CD4-positive, alpha-beta memory T cell (primary cell): ENCODE measurements around the gene SORCS2. TPM values are rescaled to one million over a fixed set of nuclear protein-coding genes. Genes with fewer than 3 reads are reported as not detected.

Experiments used
- CTCF ChIA-PET: fragments of 350-600 bp; sonication (Branson Sonifier 250); formaldehyde crosslinking; loops from one replicate; lab custom pipeline; 2021; ENCODE audit warnings: inconsistent platforms; ENCODE audit not compliant: partially characterized antibody; lab: Charles Lee
- POLR2A ChIA-PET: fragments of 350-600 bp; sonication (Branson Sonifier 250); formaldehyde crosslinking; loops from one replicate; lab custom pipeline; 2021; ENCODE audit not compliant: partially characterized antibody; lab: Charles Lee
- DNase-seq, 5 donors: peaks; one replicate each; pipeline versions ENCODE4 v3.0.0 to v3.0.0-alpha.2; 2020 to 2022; ENCODE audit warnings: mixed read lengths in 1 of 5
- H3K27ac ChIP-seq: one replicate; pipeline ENCODE4 v1.7.0; 2013; ENCODE audit warnings: low read depth, low read length
- H3K27me3 ChIP-seq: 2 replicates; pipeline ENCODE4 v1.7.0; 2013; ENCODE audit warnings: mild to moderate bottlenecking, low read length, moderate library complexity; ENCODE audit not compliant: insufficient read depth
- H3K36me3 ChIP-seq: 2 replicates; pipeline ENCODE4 v1.7.0; 2013; ENCODE audit warnings: mild to moderate bottlenecking, low read length, moderate library complexity; ENCODE audit not compliant: insufficient read depth
- H3K4me1 ChIP-seq: 2 replicates; pipeline ENCODE4 v1.7.0; 2013; ENCODE audit warnings: mild to moderate bottlenecking, low read length, moderate library complexity; ENCODE audit not compliant: insufficient read depth
- H3K4me3 ChIP-seq, 2 donors: one replicate each; pipeline ENCODE4 v1.7.0; 2013; ENCODE audit warnings: low read length in 2 of 2, mild to moderate bottlenecking in 1 of 2
- H3K9me3 ChIP-seq, 2 donors: one replicate each; pipeline ENCODE4 v1.7.0; 2013; ENCODE audit warnings: low read length in 2 of 2, control low read depth in 1 of 2; ENCODE audit not compliant: control insufficient read depth in 1 of 2
- H3K27ac Mint-ChIP-seq, 7 donors: one replicate each; pipeline ENCODE4 v1.8.0; 2020 to 2021; ENCODE audit warnings: mixed read lengths in 7 of 7, mild to moderate bottlenecking in 6 of 7, inconsistent platforms in 3 of 7, moderate library complexity in 3 of 7
- H3K27me3 Mint-ChIP-seq, 2 donors: one replicate each; pipeline ENCODE4 v1.8.0; 2020 to 2021; ENCODE audit warnings: mixed read lengths in 2 of 2
- H3K36me3 Mint-ChIP-seq, 2 donors: one replicate each; pipeline ENCODE4 v1.8.0; 2020 to 2021; ENCODE audit warnings: mixed read lengths in 2 of 2, inconsistent platforms in 1 of 2, mild to moderate bottlenecking in 1 of 2
- H3K4me1 Mint-ChIP-seq, 4 donors: one replicate each; pipeline ENCODE4 v1.8.0; 2020 to 2021; ENCODE audit warnings: mixed read lengths in 4 of 4, mild to moderate bottlenecking in 1 of 4
- H3K4me3 Mint-ChIP-seq, 8 donors: one replicate each; pipeline ENCODE4 v1.8.0; 2020 to 2021; ENCODE audit warnings: mixed read lengths in 8 of 8, mild to moderate bottlenecking in 7 of 8, moderate library complexity in 6 of 8, inconsistent platforms in 3 of 8
- H3K9me3 Mint-ChIP-seq, 8 donors: one replicate each; pipeline ENCODE4 v1.8.0; 2020 to 2021; ENCODE audit warnings: mixed read lengths in 8 of 8, mild to moderate bottlenecking in 5 of 8, inconsistent platforms in 3 of 8, moderate library complexity in 1 of 8
- intact Hi-C: fragments of 100-400 bp; cut with micrococcal nuclease; formaldehyde crosslinking; loops from one replicate; pipeline ENCODE4 v1.15.1; 2023
- polyA plus RNA-seq, 2 donors: library from polyadenylated mRNA; unstranded; fragments of 300-500 nt; fragmentation: Illumina TruSeq; gene quantifications; one replicate each; pipeline ENCODE4 v1.2.3, GENCODE V29; 2021
- total RNA-seq, 2 experiments: library from RNA; stranded (reverse); gene quantifications; one replicate each; pipeline ENCODE4 v1.2.3, GENCODE V29; 2021

The SORCS2 gene
- total and polyA plus RNA-seq, 4 experiments from 2014 or later = not detected

DNA sequence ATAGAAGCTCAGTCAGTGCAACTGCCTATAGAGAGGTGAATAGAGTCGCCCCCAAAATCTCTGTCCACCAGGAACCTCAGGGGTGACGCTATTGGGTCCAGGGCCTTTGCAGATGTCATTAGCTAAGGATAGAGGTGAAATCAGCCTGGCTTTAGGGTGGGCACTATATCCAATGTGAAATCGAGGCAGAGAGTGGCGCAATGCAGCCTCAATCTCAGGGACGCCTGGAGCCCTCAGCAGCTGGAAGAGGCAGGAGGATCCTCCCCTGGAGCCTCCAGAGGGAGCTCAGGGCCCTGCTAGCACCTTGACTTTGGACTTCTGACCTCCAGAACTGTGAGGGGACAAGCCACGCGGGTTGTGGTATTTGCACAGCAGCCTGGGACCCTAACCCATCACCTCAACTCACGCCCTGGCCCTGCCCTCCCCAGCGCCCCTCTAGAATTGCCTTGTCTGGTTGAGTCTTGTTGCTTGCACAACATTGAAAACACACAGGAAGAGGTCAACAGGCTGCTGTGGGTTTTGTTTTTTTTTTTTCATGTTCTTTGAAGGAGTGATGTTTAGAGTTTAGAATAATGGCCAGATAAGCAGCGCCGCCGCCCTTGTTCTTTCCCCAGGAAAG is 331.8 kb downstream of the SORCS2 start:
- H3K27ac ChIP-seq = no peak overlapping the region
- Mint-ChIP-seq H3K27ac (peak overlapping the region in 1 of 7 donors; percentile 83), H3K4me3 (peak overlapping the region in 3 of 8 donors; percentile 57 to 67 (median 64)), H3K36me3 (no peaks in the 10 kb centered on the region), H3K27me3 (peaks cover 14 to 17% of the 10 kb centered on the region in 2 donors), H3K9me3 (peaks cover 0 to 2% (median 0%) of the 10 kb centered on the region in 8 donors), H3K4me1 (peaks cover 2 to 18% (median 9%) of the 10 kb centered on the region in 4 donors)
- intact Hi-C loops = no loop called here
- no peaks in the 10 kb centered on the region for H3K27me3 ChIP-seq
- no peaks in the 10 kb centered on the region for H3K9me3 ChIP-seq
- CTCF ChIA-PET = no interaction called here
- POLR2A ChIA-PET = no interaction called here
- H3K4me3 ChIP-seq = no peak overlapping the region
- no peak for DNase-seq
- H3K4me1 ChIP-seq = peaks cover 13% of the 10 kb centered on the region
- no peaks in the 10 kb centered on the region for H3K36me3 ChIP-seq

DNA sequence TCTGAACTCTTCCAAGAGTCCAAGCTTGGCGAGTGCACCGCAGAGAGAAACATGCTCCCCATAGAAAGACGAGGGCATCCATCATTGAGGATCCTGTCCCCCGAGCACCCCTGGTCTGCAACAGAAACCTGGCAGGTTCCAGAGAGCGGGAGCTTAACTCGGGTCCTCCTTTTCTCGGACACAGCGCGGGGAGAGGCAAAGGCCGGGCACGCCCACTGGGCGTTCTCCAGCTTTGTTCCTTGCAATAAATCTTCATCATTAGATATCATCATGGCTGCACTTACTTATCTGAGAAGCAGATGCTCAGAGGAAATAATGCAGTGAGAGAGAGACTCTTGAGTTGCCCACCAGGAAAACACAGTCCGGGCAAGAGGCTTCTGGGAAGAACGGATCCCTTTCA is 332.5 kb downstream of the SORCS2 start:
- no peak overlapping the region for H3K4me3 ChIP-seq
- no peaks in the 10 kb centered on the region for H3K36me3 ChIP-seq
- CTCF ChIA-PET = no interaction called here
- Mint-ChIP-seq H3K36me3 (no peaks in the 10 kb centered on the region), H3K4me1 (peaks cover 2 to 18% (median 9%) of the 10 kb centered on the region in 4 donors), H3K9me3 (peaks cover 0 to 2% (median 0%) of the 10 kb centered on the region in 8 donors), H3K27ac (peak overlapping the region in 1 of 7 donors; percentile 6), H3K27me3 (peaks cover 14 to 16% of the 10 kb centered on the region in 2 donors), H3K4me3 (peak overlapping the region in 2 of 8 donors; percentile 57 to 67)
- no peaks in the 10 kb centered on the region for H3K27me3 ChIP-seq
- no peaks in the 10 kb centered on the region for H3K9me3 ChIP-seq
- intact Hi-C loops = no loop called here
- POLR2A ChIA-PET = no interaction called here
- no peak for DNase-seq
- no peak overlapping the region for H3K27ac ChIP-seq
- peaks cover 13% of the 10 kb centered on the region for H3K4me1 ChIP-seq

DNA sequence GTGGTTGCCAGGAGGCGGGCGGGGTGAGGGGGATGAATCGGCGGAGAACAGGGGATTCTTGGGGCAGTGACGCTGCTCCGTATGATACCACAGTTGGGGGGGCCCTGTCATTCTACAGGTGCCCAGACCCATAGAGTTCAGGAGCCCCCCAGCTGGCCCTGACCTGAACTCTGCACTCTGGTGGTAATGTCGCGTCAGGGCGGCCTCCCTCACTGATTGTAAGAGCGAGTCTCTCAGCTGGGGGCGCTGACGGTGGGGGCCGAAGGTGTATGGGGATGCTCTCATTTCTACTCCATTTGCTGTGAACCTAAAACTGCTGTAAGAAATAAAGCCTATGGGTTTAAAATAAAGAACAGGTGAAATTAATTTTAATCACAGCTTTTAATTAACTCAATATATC is 334.2 kb downstream of the SORCS2 start:
- ChIA-PET POLR2A (no interaction called here), CTCF (no interaction called here)
- peaks cover 13% of the 10 kb centered on the region for H3K4me1 ChIP-seq
- H3K4me3 Mint-ChIP-seq = no peak overlapping the region
- H3K4me3 ChIP-seq = no peak overlapping the region
- no peaks in the 10 kb centered on the region for H3K9me3 ChIP-seq
- H3K9me3 Mint-ChIP-seq = peaks cover 0 to 2% (median 0%) of the 10 kb centered on the region in 8 donors
- no peaks in the 10 kb centered on the region for H3K27me3 ChIP-seq
- peaks cover 10 to 16% of the 10 kb centered on the region in 2 donors for H3K27me3 Mint-ChIP-seq
- H3K27ac ChIP-seq = no peak overlapping the region
- H3K27ac Mint-ChIP-seq = no peak overlapping the region
- H3K4me1 Mint-ChIP-seq = peaks cover 2 to 18% (median 9%) of the 10 kb centered on the region in 4 donors
- DNase-seq = no peak
- H3K36me3 Mint-ChIP-seq = no peaks in the 10 kb centered on the region
- no peaks in the 10 kb centered on the region for H3K36me3 ChIP-seq
- intact Hi-C loops = no loop called here

DNA sequence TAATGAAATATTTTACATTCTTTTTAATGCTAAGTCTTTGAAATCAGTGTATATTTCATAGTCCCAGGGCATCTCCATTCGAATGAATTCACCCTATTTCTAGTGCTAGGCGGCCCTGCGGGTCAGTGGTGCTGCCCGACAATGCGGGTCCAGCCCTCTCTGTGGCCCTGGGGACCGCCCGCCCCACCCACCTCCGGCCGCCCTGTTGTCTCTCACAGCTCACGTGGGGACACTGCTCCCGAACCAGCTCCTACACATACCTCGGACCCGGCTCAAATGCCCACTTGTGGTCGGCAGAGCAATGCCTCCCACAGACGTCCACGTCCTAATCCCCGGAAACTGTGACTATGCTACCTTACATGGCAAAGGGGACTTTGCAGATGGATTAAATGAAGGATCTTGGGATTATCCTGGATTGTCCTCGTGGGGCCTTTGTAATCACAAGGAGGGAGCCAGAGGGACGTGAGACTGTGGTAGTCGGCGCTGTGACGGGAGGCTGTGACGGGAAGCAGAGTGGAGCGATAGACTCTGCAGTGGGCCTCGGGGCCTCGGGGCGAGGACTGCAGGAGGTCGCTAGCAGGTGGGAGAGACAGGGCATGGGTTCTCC is 334.7 kb downstream of the SORCS2 start:
- no peak for DNase-seq
- Histone ChIP-seq H3K36me3 (no peaks in the 10 kb centered on the region), H3K9me3 (no peaks in the 10 kb centered on the region), H3K27ac (no peak overlapping the region), H3K27me3 (no peaks in the 10 kb centered on the region), H3K4me1 (peaks cover 13% of the 10 kb centered on the region), H3K4me3 (no peak overlapping the region)
- CTCF ChIA-PET = no interaction called here
- Mint-ChIP-seq H3K9me3 (peaks cover 0 to 2% (median 0%) of the 10 kb centered on the region in 8 donors), H3K36me3 (no peaks in the 10 kb centered on the region), H3K4me3 (no peak overlapping the region), H3K4me1 (peaks cover 2 to 18% (median 9%) of the 10 kb centered on the region in 4 donors), H3K27me3 (peaks cover 11 to 14% of the 10 kb centered on the region in 2 donors), H3K27ac (no peak overlapping the region)
- POLR2A ChIA-PET = no interaction called here
- intact Hi-C loops = no loop called here

DNA sequence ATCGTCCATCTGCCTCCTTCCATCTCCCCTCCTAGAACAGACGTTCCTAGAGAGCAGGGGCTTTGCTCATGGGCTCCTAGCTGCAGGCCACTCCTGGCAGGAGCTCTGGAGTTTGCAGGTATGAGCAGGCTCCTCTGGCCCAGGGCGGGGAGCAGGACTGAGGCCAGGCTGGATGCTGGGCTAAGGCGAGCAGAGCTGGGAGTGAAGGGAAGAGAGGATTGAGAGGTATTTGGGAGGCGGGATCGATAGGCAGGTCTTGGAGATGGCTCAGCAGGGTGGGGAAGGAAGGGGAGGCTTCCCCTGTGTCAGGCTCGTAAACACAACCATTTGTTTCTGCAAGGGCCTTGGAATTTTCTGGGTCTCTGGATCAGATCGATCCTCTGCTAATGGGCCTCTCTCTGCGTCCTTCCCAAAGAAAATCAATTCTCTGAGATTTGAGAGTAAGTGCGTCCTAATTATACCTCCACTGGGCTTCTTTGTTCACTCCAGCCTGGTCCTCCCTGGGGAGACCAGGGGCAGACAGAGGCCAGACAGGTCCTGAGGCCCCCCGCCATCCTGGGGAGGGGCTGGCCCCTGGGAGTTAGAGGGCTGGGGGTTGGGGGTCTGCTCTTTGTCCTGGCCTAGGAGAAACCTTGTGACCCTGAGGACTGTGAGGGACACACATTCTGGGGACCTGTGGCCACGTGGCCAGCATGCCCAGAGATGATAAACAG is 337.2 kb downstream of the SORCS2 start:
- DNase-seq = no peak
- Mint-ChIP-seq H3K4me3 (no peak overlapping the region), H3K27ac (no peak overlapping the region), H3K4me1 (peaks cover 0 to 8% (median 5%) of the 10 kb centered on the region in 4 donors), H3K27me3 (peaks cover 6 to 13% of the 10 kb centered on the region in 2 donors), H3K9me3 (peaks cover 0 to 3% (median 0%) of the 10 kb centered on the region in 8 donors), H3K36me3 (no peaks in the 10 kb centered on the region)
- Histone ChIP-seq H3K4me3 (no peak overlapping the region), H3K4me1 (peaks cover 3% of the 10 kb centered on the region), H3K27ac (no peak overlapping the region), H3K27me3 (no peaks in the 10 kb centered on the region), H3K9me3 (no peaks in the 10 kb centered on the region), H3K36me3 (no peaks in the 10 kb centered on the region)
- POLR2A ChIA-PET = no interaction called here
- intact Hi-C loops = no loop called here
- CTCF ChIA-PET = no interaction called here

DNA sequence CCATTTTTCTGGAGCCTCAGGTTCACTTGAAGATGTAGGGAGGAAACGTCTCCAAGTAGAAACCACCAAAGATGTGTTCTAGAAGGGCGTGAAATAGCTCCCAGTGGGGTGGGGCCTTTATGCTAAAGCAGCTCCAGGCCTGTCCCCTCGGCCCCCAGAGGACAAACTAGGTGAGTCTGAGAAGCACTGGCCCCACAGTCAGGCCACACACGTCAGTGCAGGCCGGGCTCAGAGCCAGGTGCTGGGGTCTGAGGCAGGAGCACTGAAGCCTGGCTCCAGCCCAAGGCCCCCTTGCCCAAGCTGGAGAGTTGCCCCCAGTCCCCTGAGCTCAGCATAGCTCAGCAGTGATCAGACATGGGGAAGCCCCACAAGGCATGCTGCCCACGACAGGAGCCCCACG is 337.7 kb downstream of the SORCS2 start:
- H3K27me3 ChIP-seq = no peaks in the 10 kb centered on the region
- peaks cover 0 to 3% (median under 1%) of the 10 kb centered on the region in 8 donors for H3K9me3 Mint-ChIP-seq
- ChIA-PET CTCF (no interaction called here), POLR2A (no interaction called here)
- H3K27ac ChIP-seq = no peak overlapping the region
- H3K27me3 Mint-ChIP-seq = peaks cover 6 to 8% of the 10 kb centered on the region in 2 donors
- no peaks in the 10 kb centered on the region for H3K36me3 Mint-ChIP-seq
- peaks cover 0 to 2% (median under 1%) of the 10 kb centered on the region in 4 donors for H3K4me1 Mint-ChIP-seq
- no peak overlapping the region for H3K4me3 ChIP-seq
- no peak overlapping the region for H3K4me3 Mint-ChIP-seq
- no peaks in the 10 kb centered on the region for H3K4me1 ChIP-seq
- intact Hi-C loops = no loop called here
- H3K36me3 ChIP-seq = no peaks in the 10 kb centered on the region
- no peak overlapping the region for H3K27ac Mint-ChIP-seq
- no peak for DNase-seq
- no peaks in the 10 kb centered on the region for H3K9me3 ChIP-seq

DNA sequence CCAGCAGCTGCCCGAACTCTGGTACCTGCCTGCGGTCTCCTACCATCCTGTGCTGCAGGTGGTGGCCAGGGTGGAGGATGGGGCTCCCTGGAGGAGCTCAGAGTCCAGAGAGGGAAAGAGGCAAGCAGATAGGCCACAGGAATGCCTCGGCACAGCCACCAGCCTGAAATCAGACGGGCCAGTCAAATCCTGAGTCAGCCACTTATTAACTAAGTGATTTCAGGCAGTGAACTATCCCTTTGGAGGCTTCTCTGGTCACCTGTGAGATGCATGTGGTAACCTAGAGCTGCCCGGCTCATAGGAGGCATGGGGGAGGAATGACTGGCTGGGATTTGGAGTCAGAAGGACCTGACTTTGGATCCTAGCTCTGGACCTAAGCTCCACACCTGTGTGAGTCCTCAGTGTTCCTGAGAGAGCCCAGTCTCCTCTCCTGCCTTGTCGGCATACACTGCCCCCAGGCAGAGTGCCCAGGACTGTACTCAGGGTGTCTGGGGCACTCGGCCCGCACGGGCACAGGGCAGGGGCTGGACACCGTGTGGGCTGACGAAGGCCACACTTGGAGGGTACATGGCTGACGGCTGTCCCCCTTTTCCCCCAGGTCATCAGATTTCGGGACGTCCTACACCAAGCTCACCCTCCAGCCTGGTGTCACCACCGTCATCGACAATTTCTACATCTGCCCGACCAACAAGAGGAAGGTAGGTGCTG is 338.7 kb downstream of the SORCS2 start:
- Mint-ChIP-seq H3K27ac (no peak overlapping the region), H3K4me3 (no peak overlapping the region), H3K36me3 (no peaks in the 10 kb centered on the region), H3K4me1 (no peaks in the 10 kb centered on the region), H3K9me3 (peaks cover 0 to 3% (median under 1%) of the 10 kb centered on the region in 8 donors), H3K27me3 (peaks cover 4 to 6% of the 10 kb centered on the region in 2 donors)
- no peaks in the 10 kb centered on the region for H3K4me1 ChIP-seq
- no peak overlapping the region for H3K27ac ChIP-seq
- ChIA-PET POLR2A (no interaction called here), CTCF (interaction anchor here (0.8 kb wide), 1 partner anchor 12 kb away, joined by 3 read pairs; no protein-coding TSS in a partner anchor)
- H3K27me3 ChIP-seq = no peaks in the 10 kb centered on the region
- H3K36me3 ChIP-seq = no peaks in the 10 kb centered on the region
- intact Hi-C loops = no loop called here
- DNase-seq = no peak
- H3K9me3 ChIP-seq = no peaks in the 10 kb centered on the region
- H3K4me3 ChIP-seq = no peak overlapping the region
